Astrocyte (in vitro differentiated cells and primary cell): ENCODE measurements around the gene SPTLC2. TPM values are rescaled to one million over a fixed set of nuclear protein-coding genes. Genes with fewer than 3 reads are reported as not detected.

Experiments used
- DNase-seq: peaks from one replicate; pipeline ENCODE4 v3.0.0-alpha.2; 2010; ENCODE audit warnings: low read depth
- FAIRE-seq: peaks from 2 replicates; lab custom pipeline; 2011; peaks lifted over from hg19 to GRCh38; lab: Jason Lieb, UNC
- H2AFZ ChIP-seq: 2 replicates; pipeline ENCODE4 v1.6.0; 2012; ENCODE audit warnings: low read depth, low read length, inconsistent platforms
- H3K27ac ChIP-seq: 2 replicates; pipeline ENCODE4 v1.5.1; 2011; ENCODE audit warnings: low read depth, low read length, inconsistent platforms
- H3K27me3 ChIP-seq: 2 replicates; pipeline ENCODE4 v1.6.0; 2011; ENCODE audit warnings: low read length, inconsistent platforms; ENCODE audit not compliant: insufficient read depth
- H3K36me3 ChIP-seq: 2 replicates; pipeline ENCODE4 v1.5.1; 2011; ENCODE audit warnings: low read length, inconsistent platforms; ENCODE audit not compliant: insufficient read depth
- H3K4me1 ChIP-seq: 2 replicates; pipeline ENCODE4 v1.5.1; 2011; ENCODE audit warnings: low read length, inconsistent platforms; ENCODE audit not compliant: insufficient read depth
- H3K4me2 ChIP-seq: 2 replicates; pipeline ENCODE4 v1.6.0; 2012; ENCODE audit warnings: low read length, inconsistent platforms
- H3K4me3 ChIP-seq: 2 replicates; pipeline ENCODE4 v1.5.1; 2011; ENCODE audit warnings: low read depth, mild to moderate bottlenecking, low read length, inconsistent platforms; ENCODE audit not compliant: insufficient read depth
- H3K79me2 ChIP-seq: 2 replicates; pipeline ENCODE4 v1.6.0; 2012; ENCODE audit warnings: mild to moderate bottlenecking, low read length, inconsistent platforms; ENCODE audit not compliant: insufficient read depth
- H3K9ac ChIP-seq: 2 replicates; pipeline ENCODE4 v1.6.0; 2012; ENCODE audit warnings: mild to moderate bottlenecking, low read length, inconsistent platforms
- H3K9me3 ChIP-seq: 2 replicates; pipeline ENCODE4 v1.5.1; 2012; ENCODE audit warnings: low read depth, mild to moderate bottlenecking, low read length, inconsistent platforms; ENCODE audit not compliant: insufficient read depth
- H4K20me1 ChIP-seq: 2 replicates; pipeline ENCODE4 v1.6.0; 2012; ENCODE audit warnings: low read length, inconsistent platforms; ENCODE audit not compliant: insufficient read depth
- H3K27ac Mint-ChIP-seq: one replicate; pipeline ENCODE4 v1.8.0; 2021; ENCODE audit warnings: mild to moderate bottlenecking, mixed read lengths; ENCODE audit not compliant: unreplicated experiment
- H3K27me3 Mint-ChIP-seq: one replicate; pipeline ENCODE4 v1.8.0; 2021; ENCODE audit warnings: low read depth, mixed read lengths; ENCODE audit not compliant: unreplicated experiment
- H3K36me3 Mint-ChIP-seq: one replicate; pipeline ENCODE4 v1.8.0; 2021; ENCODE audit warnings: low read depth, mixed read lengths; ENCODE audit not compliant: unreplicated experiment
- H3K4me1 Mint-ChIP-seq: one replicate; pipeline ENCODE4 v1.8.0; 2021; ENCODE audit warnings: low read depth, mixed read lengths; ENCODE audit not compliant: unreplicated experiment
- H3K4me3 Mint-ChIP-seq: one replicate; pipeline ENCODE4 v1.8.0; 2021; ENCODE audit warnings: mild to moderate bottlenecking, moderate library complexity, mixed read lengths; ENCODE audit not compliant: unreplicated experiment
- H3K9me3 Mint-ChIP-seq: one replicate; pipeline ENCODE4 v1.8.0; 2021; ENCODE audit warnings: mild to moderate bottlenecking, mixed read lengths; ENCODE audit not compliant: unreplicated experiment
- EZH2 ChIP-seq: IDR thresholded peaks from 2 replicates; pipeline ENCODE4 v1.6.1; 2012; ENCODE audit warnings: mild to moderate bottlenecking, low read length, inconsistent platforms; ENCODE audit not compliant: insufficient read depth
- total RNA-seq: library from RNA; stranded (reverse); gene quantifications from 2 replicates; pipeline ENCODE4 v1.2.1, GENCODE V29; 2021
- TF ChIP-seq, protein P1 (sequence below): IDR thresholded peaks from 2 replicates; pipeline ENCODE4 v1.5.1; 2011; ENCODE audit warnings: low read depth, mild to moderate bottlenecking, inconsistent platforms, low read length, moderate library complexity; ENCODE audit not compliant: insufficient read depth

Gene SPTLC2
- total RNA-seq, 1 donor from 2014 or later: 51.2 TPM

DNA sequence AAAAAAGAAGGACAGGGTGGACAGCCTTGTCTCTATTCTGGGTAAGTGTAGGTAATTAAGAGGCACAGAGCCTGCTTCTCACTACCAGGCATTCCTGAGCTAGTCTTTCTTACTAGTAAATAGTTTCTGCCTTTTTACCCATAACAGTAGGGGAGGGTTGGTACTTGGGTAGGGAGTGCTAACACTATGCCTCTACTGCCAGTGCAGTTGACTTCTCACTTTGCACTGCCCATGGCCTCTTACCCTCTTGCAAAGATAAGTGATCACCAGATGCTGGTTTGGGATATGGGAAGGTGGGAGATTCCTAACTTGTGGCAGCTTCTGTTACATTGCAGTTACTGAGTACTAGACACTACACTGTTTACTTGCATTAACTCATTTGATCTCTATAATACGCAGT lies 146.9 kb downstream of the SPTLC2 start:
- peaks cover 14% of the 10 kb centered on the region for H3K27me3 Mint-ChIP-seq

GRCh38 chr14:77469067-77469505 lies 147.4 kb downstream of the SPTLC2 start:
- Mint-ChIP-seq H3K27me3 (peaks cover 10% of the 10 kb centered on the region), H3K27ac (peak overlapping the region; percentile 14), H3K4me3 (no peak overlapping the region), H3K36me3 (peaks cover 19% of the 10 kb centered on the region), H3K4me1 (no peaks in the 10 kb centered on the region), H3K9me3 (no peaks in the 10 kb centered on the region)
- Histone ChIP-seq H2AFZ (no peak overlapping the region), H3K9ac (no peak overlapping the region), H3K27ac (no peak overlapping the region), H3K4me2 (no peak overlapping the region), H3K4me1 (no peaks in the 10 kb centered on the region), H3K4me3 (no peak overlapping the region), H3K9me3 (no peaks in the 10 kb centered on the region), H3K27me3 (peaks cover 10% of the 10 kb centered on the region), H3K79me2 (no peaks in the 10 kb centered on the region), H3K36me3 (peaks cover 43% of the 10 kb centered on the region), H4K20me1 (peaks cover 4% of the 10 kb centered on the region)
- DNase-seq (no peak), FAIRE-seq (no peak)
- TF ChIP-seq EZH2: no peak
- TF ChIP-seq, protein P1, sequence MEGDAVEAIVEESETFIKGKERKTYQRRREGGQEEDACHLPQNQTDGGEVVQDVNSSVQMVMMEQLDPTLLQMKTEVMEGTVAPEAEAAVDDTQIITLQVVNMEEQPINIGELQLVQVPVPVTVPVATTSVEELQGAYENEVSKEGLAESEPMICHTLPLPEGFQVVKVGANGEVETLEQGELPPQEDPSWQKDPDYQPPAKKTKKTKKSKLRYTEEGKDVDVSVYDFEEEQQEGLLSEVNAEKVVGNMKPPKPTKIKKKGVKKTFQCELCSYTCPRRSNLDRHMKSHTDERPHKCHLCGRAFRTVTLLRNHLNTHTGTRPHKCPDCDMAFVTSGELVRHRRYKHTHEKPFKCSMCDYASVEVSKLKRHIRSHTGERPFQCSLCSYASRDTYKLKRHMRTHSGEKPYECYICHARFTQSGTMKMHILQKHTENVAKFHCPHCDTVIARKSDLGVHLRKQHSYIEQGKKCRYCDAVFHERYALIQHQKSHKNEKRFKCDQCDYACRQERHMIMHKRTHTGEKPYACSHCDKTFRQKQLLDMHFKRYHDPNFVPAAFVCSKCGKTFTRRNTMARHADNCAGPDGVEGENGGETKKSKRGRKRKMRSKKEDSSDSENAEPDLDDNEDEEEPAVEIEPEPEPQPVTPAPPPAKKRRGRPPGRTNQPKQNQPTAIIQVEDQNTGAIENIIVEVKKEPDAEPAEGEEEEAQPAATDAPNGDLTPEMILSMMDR: no peak

More for the DNA sequence above, 146.9 kb downstream of the SPTLC2 start:
- Mint-ChIP-seq H3K27ac (peak overlapping the region; percentile 14), H3K36me3 (peaks cover 19% of the 10 kb centered on the region), H3K9me3 (no peaks in the 10 kb centered on the region), H3K4me3 (no peak overlapping the region), H3K4me1 (no peaks in the 10 kb centered on the region)
- no peak overlapping the region for H2AFZ ChIP-seq
- H3K36me3 ChIP-seq: peaks cover 40% of the 10 kb centered on the region
- H3K27me3 ChIP-seq: peaks cover 13% of the 10 kb centered on the region
- H3K4me1 ChIP-seq: no peaks in the 10 kb centered on the region
- H3K9ac ChIP-seq: no peak overlapping the region
- no peaks in the 10 kb centered on the region for H3K79me2 ChIP-seq
- TF ChIP-seq, protein P1: no peak
- no peak for TF ChIP-seq EZH2
- peaks cover 3% of the 10 kb centered on the region for H4K20me1 ChIP-seq
- H3K27ac ChIP-seq: no peak overlapping the region
- DNase-seq: no peak
- no peak for FAIRE-seq
- no peak overlapping the region for H3K4me2 ChIP-seq
- no peaks in the 10 kb centered on the region for H3K9me3 ChIP-seq
- no peak overlapping the region for H3K4me3 ChIP-seq

- Histone ChIP-seq H3K9ac (no peak overlapping the region), H3K79me2 (no peaks in the 10 kb centered on the region), H3K4me1 (no peaks in the 10 kb centered on the region), H3K4me3 (no peak overlapping the region), H2AFZ (no peak overlapping the region), H3K4me2 (no peak overlapping the region), H3K9me3 (no peaks in the 10 kb centered on the region), H3K27me3 (peaks cover 8% of the 10 kb centered on the region), H3K36me3 (peaks cover 50% of the 10 kb centered on the region), H4K20me1 (peaks cover 12% of the 10 kb centered on the region), H3K27ac (no peak overlapping the region)
- no peak for FAIRE-seq
- TF ChIP-seq, protein P1: no peak
- TF ChIP-seq EZH2: no peak
- peaks cover 19% of the 10 kb centered on the region for H3K36me3 Mint-ChIP-seq
- no peak overlapping the region for H3K27ac Mint-ChIP-seq
- peaks cover 5% of the 10 kb centered on the region for H3K27me3 Mint-ChIP-seq
- no peak for DNase-seq
- H3K4me3 Mint-ChIP-seq: no peak overlapping the region
- no peaks in the 10 kb centered on the region for H3K9me3 Mint-ChIP-seq
- no peaks in the 10 kb centered on the region for H3K4me1 Mint-ChIP-seq
Observed at GRCh38 chr14:77467801-77468200, 148.6 kb downstream of the SPTLC2 start.
